ENCODE measurements around the gene KMT2C.
"Not testable (repeated sequence)": the region's sequence is repeated elsewhere in the genome, so short reads cannot be mapped to it uniquely, and the experiment has no call there.

KMT2C gene

GRCh38 chr7:152430854-152431253, 4.9 kb downstream of the KMT2C start:
- no peaks in the 10 kb centered on the region for H3K36me3 ChIP-seq (ENCODE audit: control insufficient read depth, insufficient read depth, low read length)
- no peaks in the 10 kb centered on the region for H3K9me3 ChIP-seq (ENCODE audit: control insufficient read depth, low read length)
- H3K27me3 ChIP-seq (ENCODE audit: control insufficient read depth, insufficient read depth, low read length, poor library complexity, severe bottlenecking) = no peaks in the 10 kb centered on the region
- H3K4me3 ChIP-seq (ENCODE audit: insufficient read depth, low read depth, low read length) = no peak overlapping the region
- no peak overlapping the region for H3K27ac ChIP-seq (ENCODE audit: insufficient read depth, low read depth, low read length, poor library complexity, severe bottlenecking)
- no peaks in the 10 kb centered on the region for H3K4me1 ChIP-seq (ENCODE audit: control insufficient read depth, insufficient read depth, low read length)
- WGBS, 2 experiments = 91 to 100% methylated on average over 2 to 3 of the region's 3 CpGs

- H3K36me3 ChIP-seq (ENCODE audit: control insufficient read depth, insufficient read depth, low read length); H3K27me3 ChIP-seq (ENCODE audit: control insufficient read depth, insufficient read depth, low read length, poor library complexity, severe bottlenecking); H3K9me3 ChIP-seq (ENCODE audit: control insufficient read depth, low read length); H3K4me3 ChIP-seq (ENCODE audit: insufficient read depth, low read depth, low read length); H3K27ac ChIP-seq (ENCODE audit: insufficient read depth, low read depth, low read length, poor library complexity, severe bottlenecking); H3K4me1 ChIP-seq (ENCODE audit: control insufficient read depth, insufficient read depth, low read length): not testable (repeated sequence)
- 90 to 92% methylated on average over 2 to 4 of the region's 5 CpGs for WGBS, 2 experiments
These were observed 5.7 kb downstream of the KMT2C start for GRCh38 chr7:152430118-152430517.

DNA sequence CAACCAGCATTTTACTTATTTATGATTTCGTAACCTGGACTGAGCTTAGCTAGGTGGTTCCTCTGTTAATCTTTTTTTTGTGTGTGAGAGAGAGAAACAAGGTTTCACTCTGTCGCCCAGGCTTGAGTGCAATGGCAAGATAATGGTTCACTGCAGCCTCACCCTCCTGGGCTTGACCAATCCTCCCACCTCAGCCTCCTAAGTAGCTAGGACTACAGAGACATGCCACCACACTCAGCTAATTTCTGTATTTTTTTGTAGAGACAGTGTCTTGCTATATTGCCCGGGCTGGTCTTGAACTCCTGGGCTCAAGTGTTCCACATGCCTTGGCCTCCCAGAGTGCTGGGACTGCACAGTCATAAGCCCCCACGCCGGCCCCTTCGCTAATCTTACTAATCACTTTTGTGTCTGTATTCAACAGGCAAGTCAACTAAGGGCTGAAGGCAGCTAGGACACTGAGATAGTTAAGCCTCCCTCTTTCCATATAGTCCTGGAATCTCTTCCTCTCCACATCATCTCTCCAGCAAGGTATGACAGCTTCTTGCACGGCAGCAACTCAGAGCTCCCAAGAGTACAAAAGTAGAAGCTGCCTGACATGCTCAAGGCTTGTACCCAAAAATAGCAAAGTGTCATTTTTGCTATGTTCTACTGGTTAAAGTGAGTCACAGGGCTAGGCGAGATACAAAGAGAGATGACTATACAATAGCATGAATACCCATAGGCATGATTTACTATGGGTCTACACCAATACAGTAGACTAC, 11.3 kb downstream of the KMT2C start:
- no peaks in the 10 kb centered on the region for H3K27me3 ChIP-seq (ENCODE audit: control insufficient read depth, insufficient read depth, low read length, poor library complexity, severe bottlenecking)
- WGBS, 2 experiments = 88 to 95% methylated on average over 6 to 7 of the region's 8 CpGs
- peaks cover 3% of the 10 kb centered on the region for H3K9me3 ChIP-seq (ENCODE audit: control insufficient read depth, low read length)
- no peak overlapping the region for H3K27ac ChIP-seq (ENCODE audit: insufficient read depth, low read depth, low read length, poor library complexity, severe bottlenecking)
- no peaks in the 10 kb centered on the region for H3K36me3 ChIP-seq (ENCODE audit: control insufficient read depth, insufficient read depth, low read length)
- no peak overlapping the region for H3K4me3 ChIP-seq (ENCODE audit: insufficient read depth, low read depth, low read length)
- H3K4me1 ChIP-seq (ENCODE audit: control insufficient read depth, insufficient read depth, low read length) = no peaks in the 10 kb centered on the region

- peaks cover 3% of the 10 kb centered on the region for H3K9me3 ChIP-seq (ENCODE audit: control insufficient read depth, low read length)
- H3K4me1 ChIP-seq (ENCODE audit: control insufficient read depth, insufficient read depth, low read length) = no peaks in the 10 kb centered on the region
- no peak overlapping the region for H3K27ac ChIP-seq (ENCODE audit: insufficient read depth, low read depth, low read length, poor library complexity, severe bottlenecking)
- H3K4me3 ChIP-seq (ENCODE audit: insufficient read depth, low read depth, low read length) = no peak overlapping the region
- no peaks in the 10 kb centered on the region for H3K36me3 ChIP-seq (ENCODE audit: control insufficient read depth, insufficient read depth, low read length)
- H3K27me3 ChIP-seq (ENCODE audit: control insufficient read depth, insufficient read depth, low read length, poor library complexity, severe bottlenecking) = no peaks in the 10 kb centered on the region
- 92 to 96% methylated on average over 3 of the region's 3 CpGs for WGBS, 2 experiments
These were observed 11.8 kb downstream of the KMT2C start for GRCh38 chr7:152423991-152424347.

DNA sequence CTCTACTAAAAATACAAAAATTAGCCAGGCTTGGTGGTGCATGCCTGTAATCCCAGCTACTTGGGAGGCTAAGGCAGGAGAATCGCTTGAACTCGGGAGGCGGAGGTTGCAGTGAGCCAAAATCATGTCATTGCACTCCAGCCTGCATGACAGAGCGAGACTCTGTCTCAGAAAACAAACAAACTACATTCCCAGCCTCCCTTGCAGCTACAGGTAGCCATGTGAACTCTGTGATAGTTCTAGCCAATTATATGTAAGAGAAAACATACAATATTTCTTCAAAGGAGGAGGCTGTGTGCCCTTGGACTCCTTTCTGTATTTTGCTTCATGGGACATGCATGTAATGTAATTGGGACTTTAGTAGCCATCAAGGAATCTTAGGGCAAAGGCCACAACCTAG, 12.6 kb downstream of the KMT2C start:
- H3K4me3 ChIP-seq (ENCODE audit: insufficient read depth, low read depth, low read length); H3K27ac ChIP-seq (ENCODE audit: insufficient read depth, low read depth, low read length, poor library complexity, severe bottlenecking); H3K27me3 ChIP-seq (ENCODE audit: control insufficient read depth, insufficient read depth, low read length, poor library complexity, severe bottlenecking); H3K4me1 ChIP-seq (ENCODE audit: control insufficient read depth, insufficient read depth, low read length); H3K36me3 ChIP-seq (ENCODE audit: control insufficient read depth, insufficient read depth, low read length); H3K9me3 ChIP-seq (ENCODE audit: control insufficient read depth, low read length): not testable (repeated sequence)
- 94 to 96% methylated on average over 4 of the region's 4 CpGs for WGBS, 2 experiments

DNA sequence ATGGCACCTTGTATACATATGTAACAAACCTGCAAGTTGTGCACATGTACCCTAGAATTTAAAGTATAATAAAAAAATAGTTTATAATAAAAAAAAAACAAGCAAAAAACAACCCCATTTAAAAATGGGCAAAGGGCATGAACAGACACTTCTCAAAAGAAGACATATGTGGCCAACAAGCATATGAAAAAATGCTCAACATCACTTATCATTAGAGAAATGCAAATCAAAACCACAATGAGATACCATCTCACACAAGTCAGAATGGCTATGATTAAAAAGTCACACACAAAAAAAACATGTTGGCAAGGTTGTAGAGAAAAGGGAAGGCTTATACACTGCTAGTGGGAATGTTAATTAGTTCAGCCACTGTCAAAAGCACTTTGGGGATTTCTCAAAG, 14.9 kb downstream of the KMT2C start:
- H3K4me1 ChIP-seq (ENCODE audit: control insufficient read depth, insufficient read depth, low read length); H3K4me3 ChIP-seq (ENCODE audit: insufficient read depth, low read depth, low read length); H3K9me3 ChIP-seq (ENCODE audit: control insufficient read depth, low read length); H3K27ac ChIP-seq (ENCODE audit: insufficient read depth, low read depth, low read length, poor library complexity, severe bottlenecking); H3K36me3 ChIP-seq (ENCODE audit: control insufficient read depth, insufficient read depth, low read length); H3K27me3 ChIP-seq (ENCODE audit: control insufficient read depth, insufficient read depth, low read length, poor library complexity, severe bottlenecking): not testable (repeated sequence)

DNA sequence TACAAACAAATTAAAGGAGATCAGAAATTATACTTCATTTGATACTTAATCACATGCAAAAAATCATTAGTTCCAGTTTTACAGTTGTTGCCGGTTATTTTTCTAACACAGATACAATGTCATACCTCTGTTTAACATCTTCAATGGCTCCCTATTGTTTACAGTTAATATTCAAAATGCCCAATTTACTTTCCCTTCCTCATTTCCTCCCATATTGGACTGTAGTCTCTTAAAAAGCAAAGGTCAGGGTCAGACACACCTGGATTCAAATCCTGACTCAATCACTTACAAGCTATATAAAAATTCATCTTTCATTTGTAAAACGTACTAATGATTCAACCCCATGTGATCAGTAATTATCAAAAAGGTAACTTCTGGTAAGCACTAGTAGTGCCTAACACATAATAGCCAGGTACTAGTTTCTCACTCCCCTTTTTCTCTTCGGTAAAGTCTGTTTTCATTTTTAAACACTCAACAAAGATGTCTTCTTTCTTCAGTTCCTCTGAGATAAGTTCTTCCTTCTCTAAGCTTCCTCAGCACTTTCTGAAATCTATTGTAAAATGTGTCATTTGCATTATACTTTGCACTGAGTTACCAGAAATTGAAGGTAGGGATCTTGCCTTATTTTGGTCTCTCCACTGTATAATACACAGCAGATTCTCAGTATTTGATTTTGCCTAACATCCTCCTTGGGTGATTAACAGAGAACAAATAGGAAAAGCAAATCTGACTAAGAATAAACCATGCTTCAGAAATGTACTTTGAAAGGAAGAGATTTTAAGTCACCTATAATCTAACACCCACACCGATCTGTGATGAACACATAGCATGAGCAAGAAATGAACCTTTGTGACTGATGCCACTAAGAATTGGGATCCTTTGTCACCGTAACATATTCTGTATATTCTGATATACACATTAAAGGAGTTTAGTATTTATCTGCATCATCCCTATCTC, 16.1 kb downstream of the KMT2C start:
- Histone ChIP-seq H3K4me3 (ENCODE audit: insufficient read depth, low read depth, low read length) (no peak overlapping the region), H3K27ac (ENCODE audit: insufficient read depth, low read depth, low read length, poor library complexity, severe bottlenecking) (no peak overlapping the region), H3K4me1 (ENCODE audit: control insufficient read depth, insufficient read depth, low read length) (no peaks in the 10 kb centered on the region), H3K36me3 (ENCODE audit: control insufficient read depth, insufficient read depth, low read length) (no peaks in the 10 kb centered on the region), H3K9me3 (ENCODE audit: control insufficient read depth, low read length) (peaks cover 3% of the 10 kb centered on the region), H3K27me3 (ENCODE audit: control insufficient read depth, insufficient read depth, low read length, poor library complexity, severe bottlenecking) (no peaks in the 10 kb centered on the region)
- WGBS, 2 experiments = 96% methylated on average over 5 of the region's 5 CpGs

DNA sequence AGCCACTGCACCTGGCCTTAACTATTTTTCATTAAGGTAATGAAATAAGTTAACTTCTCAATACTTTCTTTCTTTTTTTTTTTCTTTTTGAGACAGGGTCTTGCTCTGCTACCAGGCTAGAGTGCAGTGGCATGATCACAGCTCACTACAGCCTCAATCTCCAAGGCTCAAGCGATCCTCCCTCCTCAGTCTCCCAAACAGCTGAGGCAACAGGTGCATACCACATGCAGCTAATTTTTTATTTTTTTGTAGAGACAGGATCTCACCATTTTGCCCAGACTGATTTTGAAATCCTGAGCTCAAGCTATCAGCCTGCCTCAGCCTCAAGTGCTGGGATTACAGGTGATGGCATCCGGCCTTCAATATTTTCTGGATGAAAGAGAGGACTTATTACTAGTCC, 21.0 kb downstream of the KMT2C start:
- WGBS, 2 experiments = 78 to 94% methylated on average over 1 to 2 of the region's 2 CpGs
- Histone ChIP-seq H3K4me1 (ENCODE audit: control insufficient read depth, insufficient read depth, low read length) (no peaks in the 10 kb centered on the region), H3K36me3 (ENCODE audit: control insufficient read depth, insufficient read depth, low read length) (no peaks in the 10 kb centered on the region), H3K4me3 (ENCODE audit: insufficient read depth, low read depth, low read length) (no peak overlapping the region), H3K9me3 (ENCODE audit: control insufficient read depth, low read length) (no peaks in the 10 kb centered on the region), H3K27me3 (ENCODE audit: control insufficient read depth, insufficient read depth, low read length, poor library complexity, severe bottlenecking) (no peaks in the 10 kb centered on the region), H3K27ac (ENCODE audit: insufficient read depth, low read depth, low read length, poor library complexity, severe bottlenecking) (no peak overlapping the region)

DNA sequence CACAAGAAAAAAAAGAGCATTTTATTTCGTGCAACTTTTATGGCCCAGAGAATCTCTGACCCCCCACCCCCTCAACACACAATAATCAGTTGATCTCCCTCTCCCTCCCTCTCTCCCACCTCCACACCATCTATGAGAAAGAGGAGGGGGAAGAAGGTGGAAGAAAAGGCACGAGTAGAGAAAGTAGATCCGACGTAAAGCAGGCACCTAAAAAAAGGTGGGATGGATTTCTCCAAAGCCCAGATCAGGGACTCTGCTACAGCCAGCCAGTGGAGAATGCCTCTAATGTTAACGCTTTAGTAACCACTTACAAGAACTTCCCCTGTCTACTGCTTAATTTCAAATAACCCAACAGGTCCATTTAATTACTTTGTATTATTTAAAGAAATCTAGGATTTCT, 24.4 kb downstream of the KMT2C start:
- Histone ChIP-seq H3K4me1 (ENCODE audit: control insufficient read depth, insufficient read depth, low read length) (no peaks in the 10 kb centered on the region), H3K4me3 (ENCODE audit: insufficient read depth, low read depth, low read length) (no peak overlapping the region), H3K27ac (ENCODE audit: insufficient read depth, low read depth, low read length, poor library complexity, severe bottlenecking) (peak overlapping the region; percentile 1), H3K36me3 (ENCODE audit: control insufficient read depth, insufficient read depth, low read length) (no peaks in the 10 kb centered on the region), H3K9me3 (ENCODE audit: control insufficient read depth, low read length) (peaks cover 8% of the 10 kb centered on the region), H3K27me3 (ENCODE audit: control insufficient read depth, insufficient read depth, low read length, poor library complexity, severe bottlenecking) (no peaks in the 10 kb centered on the region)
- 2 to 3% methylated on average over 5 of the region's 5 CpGs for WGBS, 2 experiments

GRCh38 chr7:152406491-152406890, 29.3 kb downstream of the KMT2C start:
- Histone ChIP-seq H3K27ac (ENCODE audit: insufficient read depth, low read depth, low read length, poor library complexity, severe bottlenecking) (no peak overlapping the region), H3K36me3 (ENCODE audit: control insufficient read depth, insufficient read depth, low read length) (no peaks in the 10 kb centered on the region), H3K27me3 (ENCODE audit: control insufficient read depth, insufficient read depth, low read length, poor library complexity, severe bottlenecking) (no peaks in the 10 kb centered on the region), H3K9me3 (ENCODE audit: control insufficient read depth, low read length) (peaks cover 22% of the 10 kb centered on the region), H3K4me1 (ENCODE audit: control insufficient read depth, insufficient read depth, low read length) (no peaks in the 10 kb centered on the region), H3K4me3 (ENCODE audit: insufficient read depth, low read depth, low read length) (no peak overlapping the region)
- 29 to 31% methylated on average over 3 of the region's 3 CpGs for WGBS, 2 experiments

Data from ectodermal cell (in vitro differentiated cells).